Measurements from ENCODE around the gene RYR2.

- no peak for TF ChIP-seq POLR2A (IDR thresholded peaks at IDR 0.05)
- peak in 4 of 12 donors; percentile 9 to 24 (median 12) for TF ChIP-seq CTCF (IDR thresholded peaks at IDR 0.05)
Observed at GRCh38 chr1:237570530-237570929, 528.5 kb downstream of the RYR2 start.

Measured in heart left ventricle (tissue), 13 donors.